ENCODE data around the gene ATP5F1E. TPM values are rescaled to one million over a fixed set of nuclear protein-coding genes. Genes with fewer than 3 reads are reported as not detected.
"Not testable (repeated sequence)": the region's sequence is repeated elsewhere in the genome, so short reads cannot be mapped to it uniquely, and the experiment has no call there.

Gene ATP5F1E
- total and polyA plus RNA-seq, 9 of the 15 experiments (the other 6 are each of a cell fraction or from before 2014, with no cell fraction given): 60.3 to 162 (median 113) TPM

DNA sequence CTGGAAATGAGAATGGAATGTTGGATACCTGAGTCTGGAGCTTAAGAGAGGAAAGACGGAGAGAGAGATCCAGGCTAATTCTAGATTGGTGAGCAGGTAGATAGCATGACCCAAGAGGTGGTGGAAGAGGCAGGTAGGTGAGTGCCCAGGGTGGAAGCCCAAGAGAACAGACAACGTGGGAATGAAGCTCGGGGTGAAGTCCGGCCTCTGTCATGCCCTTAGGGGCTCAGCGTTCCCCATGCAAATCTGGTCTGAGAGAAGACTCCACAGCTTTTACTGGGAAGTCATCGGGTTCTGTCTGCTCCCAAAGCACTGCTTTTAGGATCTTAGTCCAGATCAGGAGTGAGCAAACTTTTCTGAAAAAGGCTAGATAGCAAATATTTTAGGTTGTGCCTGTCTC, 47.4 kb downstream of the ATP5F1E start (continued):
- no peak for TF ChIP-seq PHB2 (IDR thresholded peaks at IDR 0.05; ENCODE audit: low read depth)
- TF ChIP-seq ZC3H4 (CRISPR knock-in tag; IDR thresholded peaks at IDR 0.05; ENCODE audit: borderline replicate concordance): no peak

DNA sequence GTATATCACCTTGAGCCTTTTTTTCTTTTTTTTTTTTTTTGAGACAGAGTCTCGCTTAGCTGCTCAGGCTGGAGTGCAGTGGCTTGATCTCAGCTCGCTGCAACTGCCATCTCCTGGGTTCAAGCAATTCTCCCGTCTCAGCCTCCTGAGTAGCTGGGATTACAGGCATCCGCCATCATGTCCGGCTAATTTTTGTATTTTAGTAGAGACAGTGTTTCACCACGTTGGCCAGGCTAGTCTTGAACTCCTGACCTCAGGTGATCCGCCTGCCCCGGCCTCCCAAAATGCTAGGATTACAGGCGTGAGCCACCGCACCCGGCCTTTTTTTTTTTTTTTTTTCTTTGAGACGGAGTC, 49.0 kb downstream of the ATP5F1E start:
- intact Hi-C loops (cut with micrococcal nuclease): loop anchor here (5.0 kb wide), 2 partner anchors 49 to 91 kb away; partner anchors contain the start of gene ATP5F1E
- 62% methylated on average over 9 of the region's 12 CpGs for WGBS (ENCODE audit: insufficient coverage, low coverage, missing lambda C conversion rate)
- H3K9me3 ChIP-seq (replicated peaks; ENCODE audit: control insufficient read depth, insufficient read depth, low read depth, low read length); BruUV-seq (replicated peaks); DNase-seq (ENCODE audit: extremely low read depth in 1 of 4, low spot score in 3 of 4); ATAC-seq; H2AFZ ChIP-seq (ENCODE audit: low read depth, low read length); in situ Hi-C loops (cut with MboI); H4K20me1 ChIP-seq (replicated peaks; ENCODE audit: control insufficient read depth, insufficient read depth, low read length); FAIRE-seq; H3K27me3 ChIP-seq (ENCODE audit: control insufficient read depth in 2 of 2, insufficient read depth in 2 of 2, low read length in 2 of 2); CTCF ChIA-PET (ENCODE audit: low intra/inter-chr PET ratio); H3K9me1 ChIP-seq (ENCODE audit: control insufficient read depth, insufficient read depth, low read length): not testable (repeated sequence)
- peak overlapping the region; percentile 78; the same call in 1 of the 2 replicates for H3K4me3 ChIP-seq
- peak overlapping the region; percentile 96 for H3K4me2 ChIP-seq (ENCODE audit: insufficient read depth, low read length)
- POLR2A ChIA-PET: interaction anchor here (0.6 to 4.6 kb wide), 6 partner anchors 10 to 449 kb away, joined by 3 to 29 read pairs (median 4); partner anchors contain the start of gene ATP5F1E
- peak overlapping the region; percentile 84 for H3K27ac ChIP-seq (ENCODE audit: extremely low read depth, low read depth, low read length)
- H3K36me3 ChIP-seq (ENCODE audit: control insufficient read depth, insufficient read depth, low read length): peaks cover 53% of the 10 kb centered on the region
- H3K4me1 ChIP-seq (replicated peaks in 1 of 2; ENCODE audit: control insufficient read depth in 2 of 2, insufficient read depth in 2 of 2, low read length in 2 of 2): peaks cover 17 to 25% of the 10 kb centered on the region in 2 experiments; a peak in 4 of 5 replicates
- H3K79me2 ChIP-seq (ENCODE audit: control insufficient read depth, insufficient read depth, low read length): peaks cover 66% of the 10 kb centered on the region
- peak overlapping the region; percentile 95 to 96; a peak in 3 of 4 replicates for H3K9ac ChIP-seq (ENCODE audit: insufficient read depth in 1 of 2, low read depth in 2 of 2, low read length in 2 of 2)
